VCaP (cell line): ENCODE data around the gene ZNF106.

ENCODE experiments used
- H3K27ac ChIP-seq: fragments of 450-650 bp; 2 replicates; pipeline ENCODE4 v1.5.1; 2017
- CTCF ChIP-seq: fragments of 450-650 bp; conservative IDR thresholded peaks from 2 replicates; pipeline ENCODE4 v1.5.1; 2017; ENCODE audit warnings: mild to moderate bottlenecking, moderate library complexity

ZNF106 gene

GRCh38 chr15:42495361-42496212 is 4.6 kb upstream of the ZNF106 start, which contains the start of gene SNAP23:
Gene SNAP23 (plus strand): TSS chr15:42495634. CDS start chr15:42511847, 16,213 bp downstream.
- H3K27ac ChIP-seq, result peak within 1 kb of the TSS; percentile 93
- TF ChIP-seq CTCF, result no peak

- H3K27ac ChIP-seq, result peak overlapping the region; percentile 93
- no peak for TF ChIP-seq CTCF
Observed at GRCh38 chr15:42494998-42495360, 4.0 kb upstream of the ZNF106 start.

GRCh38 chr15:42493679-42494078 is 2.7 kb upstream of the ZNF106 start:
- peak overlapping the region; percentile 93; the same call in 1 of the 2 replicates for H3K27ac ChIP-seq
- TF ChIP-seq CTCF, result no peak

GRCh38 chr15:42491539-42492225 is 741 bp upstream of the ZNF106 start:
- TF ChIP-seq CTCF, result no peak
- peak overlapping the region; percentile 79 for H3K27ac ChIP-seq

- no peak for TF ChIP-seq CTCF
- peak overlapping the region; percentile 79 for H3K27ac ChIP-seq
Observed at GRCh38 chr15:42490291-42490670, 660 bp downstream of the ZNF106 start.

GRCh38 chr15:42483677-42484076 is 7.3 kb downstream of the ZNF106 start:
- TF ChIP-seq CTCF, result no peak
- H3K27ac ChIP-seq, result no peak overlapping the region

- no peak overlapping the region for H3K27ac ChIP-seq
- TF ChIP-seq CTCF, result no peak
Observed at GRCh38 chr15:42482701-42483100, 8.2 kb downstream of the ZNF106 start.
